HG03159 (cell line): ENCODE results near the gene CUX1.
A peak's percentile ranks its signal among the peaks of the same experiment; 100 is the strongest.

Source experiments
- ATAC-seq: cut with Tn5 transposase; IDR thresholded peaks from one replicate; pipeline ENCODE4 v1.9.1; 2021; ENCODE audit warnings: mild to moderate bottlenecking, moderate library complexity; ENCODE audit not compliant: unreplicated experiment

Gene CUX1

GRCh38 chr7:102196028-102196427 lies 378.6 kb downstream of the CUX1 start:
- no peak for ATAC-seq

- ATAC-seq: no peak
These were observed 379.7 kb downstream of the CUX1 start for GRCh38 chr7:102197161-102197560.

- no peak for ATAC-seq
These were observed 380.2 kb downstream of the CUX1 start for GRCh38 chr7:102197599-102197998.

GRCh38 chr7:102198417-102198956 lies 381.1 kb downstream of the CUX1 start:
- ATAC-seq: no peak

GRCh38 chr7:102201576-102201975 lies 384.1 kb downstream of the CUX1 start:
- no peak for ATAC-seq

GRCh38 chr7:102202556-102202955 lies 385.1 kb downstream of the CUX1 start:
- no peak for ATAC-seq

- ATAC-seq: no peak
These were observed 385.8 kb downstream of the CUX1 start for GRCh38 chr7:102203218-102203617.

- ATAC-seq: no peak
These were observed 386.8 kb downstream of the CUX1 start for GRCh38 chr7:102204212-102204611.

- no peak for ATAC-seq
These were observed 388.5 kb downstream of the CUX1 start for GRCh38 chr7:102205915-102206314.

- ATAC-seq: no peak
These were observed 391.4 kb downstream of the CUX1 start for GRCh38 chr7:102208826-102209225.

- ATAC-seq: no peak
These were observed 393.4 kb downstream of the CUX1 start for GRCh38 chr7:102210787-102211186.

- ATAC-seq: peak; percentile 75
These were observed 394.4 kb downstream of the CUX1 start for GRCh38 chr7:102211590-102212550.

- ATAC-seq: no peak
These were observed 397.1 kb downstream of the CUX1 start for GRCh38 chr7:102214477-102215072.

GRCh38 chr7:102215256-102215655 lies 397.8 kb downstream of the CUX1 start:
- no peak for ATAC-seq

- ATAC-seq: no peak
These were observed 398.3 kb downstream of the CUX1 start for GRCh38 chr7:102215711-102216110.

GRCh38 chr7:102216573-102217314 lies 399.3 kb downstream of the CUX1 start:
- ATAC-seq: no peak

GRCh38 chr7:102220229-102220850 lies 402.9 kb downstream of the CUX1 start:
- no peak for ATAC-seq

- ATAC-seq: no peak
These were observed 403.8 kb downstream of the CUX1 start for GRCh38 chr7:102220960-102221800.

- ATAC-seq: no peak
These were observed 404.5 kb downstream of the CUX1 start for GRCh38 chr7:102221961-102222360.

GRCh38 chr7:102222445-102222844 lies 405.0 kb downstream of the CUX1 start:
- no peak for ATAC-seq
